GM21786 (cell line): ENCODE results near the gene ZNF345.

Experiments used
- ATAC-seq: cut with Tn5 transposase; IDR thresholded peaks from one replicate; pipeline ENCODE4 v1.9.1; 2021; ENCODE audit not compliant: unreplicated experiment

The ZNF345 gene

GRCh38 chr19:36916991-36917390, 66.3 kb downstream of the ZNF345 start:
- ATAC-seq: no peak

DNA sequence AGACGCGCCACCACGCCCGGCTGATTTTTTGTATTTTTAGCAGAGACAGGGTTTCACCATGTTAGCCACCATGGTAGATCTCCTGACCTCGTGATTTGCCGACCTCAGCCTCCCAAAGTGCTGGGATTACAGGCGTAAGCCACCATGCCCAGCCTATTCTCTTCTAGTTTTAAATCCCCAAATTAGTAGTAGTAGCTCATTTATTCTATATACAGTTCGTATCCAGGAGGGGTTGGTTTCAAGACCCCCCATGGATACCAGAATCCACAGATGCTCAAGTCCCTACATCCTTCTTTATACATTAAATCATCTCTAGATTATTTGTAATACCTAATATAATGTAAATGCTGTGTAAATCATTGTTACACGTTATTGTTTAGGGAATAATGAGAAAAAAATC, 67.4 kb downstream of the ZNF345 start:
- ATAC-seq: no peak
